Activated CD8-positive, alpha-beta memory T cell treated with anti-CD3 and anti-CD28 coated beads for 36 hours (primary cell): ENCODE results near the gene PRPSAP2. TPM values are rescaled to one million over a fixed set of nuclear protein-coding genes. Genes with fewer than 3 reads are reported as not detected.
"Not testable (repeated sequence)": the region's sequence is repeated elsewhere in the genome, so short reads cannot be mapped to it uniquely, and the experiment has no call there.

Experiments used
- CTCF ChIA-PET: fragments of 350-600 bp; sonication (Branson Sonifier 250); formaldehyde crosslinking; loops from one replicate; lab custom pipeline; 2021; ENCODE audit warnings: antibody characterized with exemption; lab: Charles Lee
- POLR2A ChIA-PET: fragments of 350-600 bp; sonication (Branson Sonifier 250); formaldehyde crosslinking; loops from one replicate; lab custom pipeline; 2021; ENCODE audit warnings: antibody characterized with exemption; lab: Charles Lee
- total RNA-seq, 2 experiments: library from RNA; stranded (reverse); gene quantifications; one replicate each; pipeline ENCODE4 v1.2.3, GENCODE V29; 2021

PRPSAP2 gene
- total RNA-seq: 10 to 100 TPM; 60.0 to 60.3 TPM

DNA sequence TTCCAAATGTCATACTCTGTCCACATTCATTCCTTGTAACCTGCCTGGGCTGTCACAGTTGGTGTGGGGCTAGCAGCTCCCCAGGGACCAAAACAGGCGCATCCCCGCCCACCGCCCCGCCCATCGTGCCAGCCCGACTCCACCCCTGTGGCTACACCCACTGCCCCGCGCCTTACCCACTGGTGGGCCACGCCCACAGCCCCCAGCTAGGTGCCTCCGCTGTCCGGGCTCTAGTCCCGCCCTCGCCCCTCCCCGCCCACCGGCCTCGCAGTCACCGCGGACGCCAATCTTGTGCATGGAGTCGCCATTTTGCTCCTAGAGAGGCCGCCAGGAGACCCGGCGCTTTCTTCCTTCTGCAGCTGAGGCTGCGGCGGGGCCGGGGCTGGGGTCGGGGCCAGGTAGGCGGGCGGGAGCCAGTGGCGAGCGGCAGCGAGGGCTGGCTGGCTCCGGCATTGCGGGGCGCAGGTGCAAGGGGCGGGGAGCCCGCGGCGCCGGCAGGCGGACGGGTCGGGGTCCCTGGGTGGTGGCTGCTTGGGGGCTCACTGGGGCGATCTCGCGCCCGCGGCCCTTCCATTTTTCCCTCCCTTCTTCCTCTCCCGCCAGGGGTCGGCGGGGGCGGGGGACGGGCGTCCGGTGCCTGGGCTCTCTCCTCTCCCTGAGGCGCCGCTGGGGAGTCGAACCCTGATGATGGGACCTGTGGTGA lies at the start of gene PRPSAP2:
Gene PRPSAP2, plus strand, starts transcription at position 268 of the 703 bp plus-strand sequence. CDS start 7,703 bp downstream, outside the sequence.
- CTCF ChIA-PET: interaction anchor here (0.9 kb wide), 1 partner anchor 14 kb away, joined by 5 read pairs; no protein-coding TSS in a partner anchor
- POLR2A ChIA-PET: no interaction called here

- CTCF ChIA-PET, POLR2A ChIA-PET: not testable (repeated sequence)
Measured at GRCh38 chr17:18815924-18816323, 42.0 kb upstream of the PRPSAP2 start.

- POLR2A ChIA-PET: not testable (repeated sequence)
- CTCF ChIA-PET: interaction anchor here (0.7 kb wide), 1 partner anchor 44 kb away, joined by 3 read pairs; no protein-coding TSS in a partner anchor
Measured at GRCh38 chr17:18816489-18817371, 41.2 kb upstream of the PRPSAP2 start.

DNA sequence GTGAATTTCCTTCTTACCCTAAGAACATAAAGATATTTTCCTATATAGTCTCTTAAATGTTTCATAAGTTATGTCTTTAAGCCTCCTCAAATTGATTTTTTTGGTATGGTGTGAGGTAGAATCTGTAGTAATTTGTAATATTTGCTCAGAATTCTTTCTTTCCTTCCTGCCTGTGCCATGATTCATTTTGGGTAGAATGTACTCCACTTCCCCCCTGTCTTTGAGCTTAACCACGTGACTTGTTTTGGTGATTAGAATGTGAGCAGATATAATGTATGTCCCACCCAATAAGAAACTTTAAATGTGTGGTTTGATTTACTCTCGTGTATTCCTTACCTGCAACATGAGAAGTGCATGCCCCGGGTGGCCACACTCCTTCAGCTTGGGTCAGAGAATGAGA lies 36.5 kb upstream of the PRPSAP2 start:
- POLR2A ChIA-PET, CTCF ChIA-PET: not testable (repeated sequence)

DNA sequence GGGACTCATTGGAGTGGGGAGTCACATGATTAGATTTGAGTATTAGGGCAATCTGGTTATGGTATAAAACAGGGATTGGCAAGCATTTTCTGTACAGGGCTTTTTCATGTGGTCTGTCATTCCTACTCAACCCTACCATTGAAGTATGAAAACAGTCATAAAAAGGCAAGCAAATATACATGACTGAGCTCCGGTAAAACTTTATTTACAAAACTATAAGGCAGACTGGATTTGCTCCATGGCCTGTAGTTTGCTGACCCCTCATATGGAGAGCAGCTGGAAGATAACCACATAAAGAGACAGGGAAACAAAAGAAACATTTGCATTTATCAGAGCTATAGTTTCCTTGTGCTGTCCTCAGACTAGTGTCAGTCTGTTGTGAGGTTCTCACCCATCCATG lies 30.3 kb upstream of the PRPSAP2 start:
- CTCF ChIA-PET, POLR2A ChIA-PET: not testable (repeated sequence)

DNA sequence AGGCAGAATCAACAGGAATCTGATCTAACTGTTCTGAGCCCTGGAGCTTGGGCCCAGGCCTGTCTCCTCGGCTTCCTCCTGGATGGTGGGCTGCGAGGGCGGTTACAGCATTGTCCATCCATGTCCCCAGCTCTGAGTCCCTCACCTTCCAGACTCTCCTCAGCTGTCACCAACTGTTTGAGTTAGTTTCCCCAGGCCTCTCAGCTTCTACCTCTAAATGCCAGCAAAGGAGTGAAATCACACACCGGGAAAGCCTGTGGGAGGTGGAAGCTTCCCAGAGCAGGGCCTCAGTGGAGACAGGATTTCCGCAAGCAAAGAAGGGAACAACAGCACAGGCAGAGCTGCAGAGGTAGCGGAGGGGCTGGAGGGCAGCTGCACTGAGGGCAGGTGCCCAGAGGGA lies 9.4 kb upstream of the PRPSAP2 start:
- CTCF ChIA-PET: no interaction called here
- POLR2A ChIA-PET: no interaction called here

GRCh38 chr17:18850679-18851078 lies 7.3 kb upstream of the PRPSAP2 start:
- POLR2A ChIA-PET: no interaction called here
- CTCF ChIA-PET: interaction anchor here (1.4 kb wide), 1 partner anchor 10 kb away, joined by 4 read pairs; no protein-coding TSS in a partner anchor

DNA sequence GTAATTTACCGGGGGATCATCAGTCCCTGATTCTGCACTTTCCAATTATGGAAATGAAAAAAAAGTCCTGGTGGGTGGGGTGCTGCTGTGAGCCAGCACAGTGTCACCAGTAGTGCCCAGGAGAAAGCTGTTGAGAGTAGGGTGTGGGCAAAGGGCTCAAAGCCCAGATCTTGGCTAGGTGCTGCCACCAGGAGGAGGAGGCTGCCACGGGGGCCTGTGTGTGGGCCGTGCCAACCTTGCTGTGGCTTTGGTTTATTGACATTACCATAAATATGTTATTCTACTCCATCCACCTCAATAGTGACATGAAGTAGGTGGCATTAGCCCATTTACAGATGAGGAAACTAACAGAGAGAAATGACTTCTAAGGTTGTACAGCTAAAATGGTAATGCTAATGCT lies 6.7 kb upstream of the PRPSAP2 start:
- ChIA-PET POLR2A (no interaction called here), CTCF (interaction anchor here (1.4 kb wide), 1 partner anchor 9 kb away, joined by 4 read pairs; no protein-coding TSS in a partner anchor)

DNA sequence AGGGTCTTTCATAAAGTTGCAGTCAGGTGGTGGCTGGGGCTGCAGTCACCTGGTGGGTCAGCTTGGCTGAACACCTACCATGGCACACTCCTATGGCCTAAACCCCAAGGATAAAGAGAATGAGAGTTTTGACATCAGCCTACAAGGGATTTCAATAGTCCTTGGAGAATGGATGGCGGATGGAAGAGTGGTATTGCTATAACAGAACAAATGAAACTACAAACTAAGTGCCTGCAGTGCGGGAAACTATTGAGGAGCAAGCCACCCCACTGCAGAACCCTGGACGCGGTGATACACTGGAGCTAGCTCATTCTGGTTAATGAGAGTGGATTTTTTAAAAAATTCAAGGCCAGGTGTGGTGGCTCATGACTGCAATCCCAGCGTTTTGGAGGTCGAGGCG lies 3.0 kb upstream of the PRPSAP2 start:
- POLR2A ChIA-PET: no interaction called here
- CTCF ChIA-PET: no interaction called here

DNA sequence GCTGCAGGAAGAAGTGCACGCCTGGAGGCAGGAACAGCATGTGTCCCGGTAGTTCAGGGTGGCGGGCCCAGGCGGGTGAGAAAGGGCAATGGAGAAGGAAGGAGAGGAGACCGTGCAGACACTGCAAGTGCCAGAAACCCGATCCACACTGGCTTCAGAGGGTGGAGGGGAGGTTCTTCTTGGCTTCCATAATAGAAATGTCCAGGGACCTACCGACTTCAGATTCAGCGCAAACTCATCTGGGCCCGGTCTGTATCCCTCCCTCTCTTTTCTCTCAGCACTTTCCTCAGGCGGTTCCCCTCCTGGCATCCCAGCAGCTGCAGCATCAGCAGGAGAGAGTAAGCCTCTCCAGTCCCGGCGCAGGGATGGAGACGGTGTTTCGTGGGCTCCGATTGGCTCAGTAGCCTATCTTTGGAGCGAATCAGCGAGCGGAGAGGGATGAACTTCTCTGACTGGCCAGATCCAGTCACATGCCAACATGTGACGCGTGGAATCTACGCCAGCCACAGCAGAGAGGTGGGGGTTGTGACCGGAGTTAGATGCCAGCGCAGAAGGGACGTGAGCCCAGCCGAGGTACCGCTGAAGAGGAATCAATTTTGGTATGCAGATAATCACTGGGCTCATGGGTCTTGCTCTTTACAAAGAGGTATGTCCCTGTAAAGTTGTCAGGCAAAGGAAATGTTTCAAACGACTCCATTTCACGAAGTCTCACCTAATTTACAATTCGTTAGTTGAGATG lies 1.9 kb upstream of the PRPSAP2 start:
- ChIA-PET CTCF (no interaction called here), POLR2A (no interaction called here)

DNA sequence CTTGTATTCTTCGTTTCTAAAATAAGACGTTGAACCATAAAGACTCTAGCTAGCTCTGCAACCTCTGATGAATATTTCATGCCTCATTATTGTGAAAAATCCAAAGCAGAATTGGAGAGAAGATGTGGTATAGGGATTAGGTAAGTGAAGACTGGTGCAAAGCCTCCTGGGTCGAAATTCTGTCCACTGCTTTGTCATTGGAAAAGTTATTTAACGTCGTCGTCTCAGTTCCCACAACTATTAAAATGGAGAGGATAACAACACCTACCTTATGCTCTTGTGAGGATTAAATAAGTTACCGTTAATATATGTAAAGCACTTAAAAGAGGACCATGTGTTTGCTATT lies 1.4 kb upstream of the PRPSAP2 start:
- ChIA-PET POLR2A (no interaction called here), CTCF (no interaction called here)

DNA sequence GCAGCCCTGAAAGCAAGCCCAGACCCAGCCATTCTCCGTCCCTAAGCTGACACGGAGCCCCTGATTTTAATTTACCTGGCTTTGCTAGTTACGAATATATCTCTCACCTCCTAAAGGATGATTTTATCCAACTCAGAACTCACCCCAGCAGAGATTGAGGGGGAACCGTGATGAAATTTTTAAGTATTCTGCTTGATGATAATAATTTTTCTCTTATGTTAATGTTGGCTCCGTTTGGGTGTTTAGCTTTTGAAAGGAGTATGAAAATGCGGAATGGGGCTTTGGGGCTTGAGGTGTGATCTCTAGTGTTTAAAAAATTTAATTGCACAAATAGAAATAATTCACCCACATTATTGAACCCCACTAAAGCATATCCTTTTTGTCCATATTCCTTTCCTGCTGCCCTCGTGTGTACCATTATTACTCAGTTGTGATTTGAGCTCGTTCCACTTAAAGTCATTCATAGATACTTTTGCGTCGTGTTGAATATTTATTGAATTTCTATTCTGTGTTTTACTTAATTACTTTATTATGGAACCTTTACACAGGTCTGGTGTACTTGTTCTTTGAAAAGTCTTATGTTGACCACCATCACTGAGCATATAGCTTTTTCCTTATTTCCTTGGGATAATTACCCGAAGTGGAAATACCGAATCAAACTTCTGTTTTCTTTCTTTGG lies 775 bp downstream of the PRPSAP2 start:
- ChIA-PET POLR2A (interaction anchor here (0.6 to 0.9 kb wide), 2 partner anchors 11 to 42 kb away, joined by 4 read pairs; no protein-coding TSS in a partner anchor), CTCF (interaction anchor here (0.5 to 0.6 kb wide), 3 partner anchors 198 to 974 kb away, joined by 3 to 4 read pairs (median 3); no protein-coding TSS in a partner anchor)

- CTCF ChIA-PET: interaction anchor here (0.5 to 0.6 kb wide), 3 partner anchors 198 to 973 kb away, joined by 3 to 4 read pairs (median 3); no protein-coding TSS in a partner anchor
- POLR2A ChIA-PET: interaction anchor here (0.6 to 0.9 kb wide), 2 partner anchors 11 to 41 kb away, joined by 4 read pairs; no protein-coding TSS in a partner anchor
Measured at GRCh38 chr17:18859256-18859655, 1.3 kb downstream of the PRPSAP2 start.

GRCh38 chr17:18860161-18860972 lies 2.4 kb downstream of the PRPSAP2 start:
- ChIA-PET POLR2A (no interaction called here), CTCF (interaction anchor here (1.0 to 1.1 kb wide), 3 partner anchors 10 to 43 kb away, joined by 3 to 4 read pairs (median 3); no protein-coding TSS in a partner anchor)

- ChIA-PET CTCF (no interaction called here), POLR2A (no interaction called here)
Measured at GRCh38 chr17:18862011-18862410, 4.1 kb downstream of the PRPSAP2 start.

DNA sequence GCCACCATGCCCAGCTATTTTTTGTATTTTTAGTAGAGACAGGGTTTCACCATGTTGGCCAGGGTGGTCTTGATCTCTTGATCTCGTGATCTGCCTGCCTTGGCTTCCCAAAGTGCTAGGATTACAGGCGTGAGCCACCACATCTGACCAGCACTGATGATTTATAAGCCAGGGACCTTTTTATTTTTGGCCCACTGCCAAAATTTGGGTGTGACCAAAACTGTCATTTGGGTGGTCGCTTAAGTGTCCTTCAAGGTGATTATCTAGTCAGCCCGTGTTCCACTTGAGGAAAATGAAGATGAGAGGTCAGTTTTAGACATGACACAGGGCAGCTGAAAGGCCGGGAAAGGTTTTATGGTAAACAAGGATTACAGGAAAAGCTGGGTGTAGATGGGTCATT lies 7.1 kb downstream of the PRPSAP2 start:
- CTCF ChIA-PET, POLR2A ChIA-PET: not testable (repeated sequence)

- ChIA-PET POLR2A (no interaction called here), CTCF (no interaction called here)
Measured at GRCh38 chr17:18866866-18867813, 9.2 kb downstream of the PRPSAP2 start.
